Left lobe of liver (tissue), 2 donors: ENCODE results near the gene LMO7. TPM values are rescaled to one million over a fixed set of nuclear protein-coding genes. Genes with fewer than 3 reads are reported as not detected.
"Not testable (repeated sequence)": the region's sequence is repeated elsewhere in the genome, so short reads cannot be mapped to it uniquely, and the experiment has no call there.

ENCODE experiments used
- ATAC-seq: fragments of 200-7000 bp; cut with Tn5 transposase; one replicate; pipeline ENCODE4 v1.9.1; 2020; ENCODE audit warnings: mild to moderate bottlenecking, moderate library complexity
- DNase-seq: peaks from one replicate; pipeline ENCODE4 v3.0.0-alpha.2; 2020; ENCODE audit warnings: low spot score
- total RNA-seq: library from RNA; stranded (reverse); gene quantifications from one replicate; pipeline ENCODE4 v1.2.1, GENCODE V29; 2021
- donor health status: DM: no; HTN: no; CAD: no; lungs with moderate emphysema.
- donor health status: DM: no; HTN: yes; CAD: no.

LMO7 gene
- total RNA-seq, 1 donor from 2014 or later, result 52.0 TPM

GRCh38 chr13:75695908-75696307 lies 59.8 kb downstream of the LMO7 start:
- ATAC-seq, result peak; percentile 99
- DNase-seq, result peak; percentile 77

GRCh38 chr13:75699062-75699461 lies 62.9 kb downstream of the LMO7 start:
- ATAC-seq (no peak), DNase-seq (no peak)

DNA sequence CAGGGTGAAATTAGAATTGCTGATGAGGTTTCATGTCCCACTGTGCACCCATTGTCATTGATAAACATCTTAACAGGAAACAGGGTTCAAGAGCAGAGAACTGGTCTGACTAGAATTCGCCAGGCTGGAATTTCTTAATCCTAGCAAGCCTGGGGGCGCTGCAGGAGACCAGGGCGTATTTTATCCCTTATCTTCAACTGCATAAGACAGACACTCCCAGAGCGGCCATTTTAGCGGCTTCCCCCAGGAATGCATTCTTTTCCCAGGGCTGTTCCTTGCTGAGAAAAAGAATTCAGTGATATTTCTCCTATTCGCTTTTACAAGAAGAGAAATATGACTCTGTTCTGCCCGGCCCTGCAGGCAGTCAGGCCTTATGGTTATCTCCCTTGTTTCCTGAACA lies 63.6 kb downstream of the LMO7 start:
- ATAC-seq, DNase-seq: not testable (repeated sequence)

DNA sequence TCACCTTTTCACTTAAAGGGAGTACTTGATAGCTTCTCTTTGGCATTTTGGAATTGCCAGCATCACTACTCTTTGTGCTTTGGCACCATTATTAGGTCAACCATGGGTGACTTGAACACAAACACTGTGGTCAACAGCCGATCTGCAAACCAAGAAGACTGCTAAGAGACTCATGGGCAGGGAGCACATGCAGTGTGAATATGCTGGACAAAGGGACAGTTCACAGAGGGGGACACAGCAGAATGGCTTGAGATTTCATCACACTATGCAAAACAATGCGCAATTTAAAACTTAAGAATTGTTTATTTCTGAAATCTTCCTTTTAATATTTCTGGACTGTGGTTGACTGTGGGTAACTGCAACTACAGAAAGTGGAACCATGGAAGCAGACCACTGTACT lies 64.4 kb downstream of the LMO7 start:
- ATAC-seq (no peak), DNase-seq (no peak)

DNA sequence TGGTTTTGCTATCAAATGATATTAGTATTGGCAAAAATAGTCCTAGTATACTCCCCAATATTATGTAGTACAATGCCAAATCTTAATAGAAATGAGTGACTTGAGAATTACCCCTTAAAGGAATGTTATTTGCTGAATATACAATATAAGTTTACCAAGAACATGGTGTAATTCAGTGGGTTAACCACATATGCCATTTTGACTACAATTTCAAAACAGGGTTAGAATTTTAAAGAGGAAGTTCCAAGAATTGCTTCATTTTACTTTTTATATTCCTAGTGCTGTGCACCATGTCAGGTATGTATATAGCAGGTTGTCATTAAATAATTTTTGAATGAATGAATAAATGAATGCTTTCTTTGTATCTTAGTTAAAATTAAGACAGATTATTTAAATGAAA lies 66.3 kb downstream of the LMO7 start:
- DNase-seq, result no peak
- no peak for ATAC-seq

GRCh38 chr13:75703769-75704168 lies 67.6 kb downstream of the LMO7 start:
- no peak for ATAC-seq

DNA sequence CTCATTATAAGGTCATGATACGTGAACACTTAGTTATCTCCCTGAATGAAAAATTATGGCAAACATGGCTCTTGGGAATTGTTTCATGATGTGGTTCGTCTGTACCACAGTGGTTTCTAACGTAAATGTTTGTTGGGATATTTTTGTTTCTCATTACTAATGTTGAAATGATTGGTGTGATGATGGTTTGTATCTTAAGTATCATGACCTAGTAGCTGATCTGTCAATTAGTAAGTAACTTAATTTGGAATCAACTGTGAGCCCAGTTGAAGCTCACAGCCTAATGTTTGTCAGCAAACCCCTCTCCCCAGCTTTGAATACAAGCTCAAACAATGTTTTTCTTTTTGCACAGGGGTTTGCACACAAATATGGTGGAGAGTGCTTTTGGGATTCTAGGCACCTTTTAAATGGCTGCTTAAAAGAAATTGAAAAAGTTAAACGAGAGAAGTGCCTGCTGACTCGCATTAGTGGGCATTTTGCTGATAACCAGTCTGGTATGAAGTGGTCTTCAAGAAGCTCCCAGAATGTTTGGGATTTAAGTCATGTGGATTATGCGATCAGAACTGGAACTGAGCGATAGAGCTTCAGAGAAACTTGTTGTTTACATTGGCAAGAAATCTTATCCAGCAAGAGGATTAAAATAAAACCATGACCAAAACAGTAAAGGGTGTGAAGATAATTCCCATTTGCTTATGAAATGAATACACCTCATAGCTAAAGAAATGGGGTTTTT lies 68.2 kb downstream of the LMO7 start:
- ATAC-seq, result peak; percentile 61

More at GRCh38 chr13:75703769-75704168, 67.6 kb downstream of the LMO7 start:
- no peak for DNase-seq

GRCh38 chr13:75704927-75705288 lies 68.8 kb downstream of the LMO7 start:
- DNase-seq, result no peak
- peak; percentile 13 for ATAC-seq

More for the DNA sequence above, 68.2 kb downstream of the LMO7 start:
- DNase-seq, result no peak

- no peak for DNase-seq
- ATAC-seq, result no peak
Observed at GRCh38 chr13:75705395-75705794, 69.3 kb downstream of the LMO7 start.

GRCh38 chr13:75705908-75706307 lies 69.8 kb downstream of the LMO7 start:
- no peak for ATAC-seq
- no peak for DNase-seq

DNA sequence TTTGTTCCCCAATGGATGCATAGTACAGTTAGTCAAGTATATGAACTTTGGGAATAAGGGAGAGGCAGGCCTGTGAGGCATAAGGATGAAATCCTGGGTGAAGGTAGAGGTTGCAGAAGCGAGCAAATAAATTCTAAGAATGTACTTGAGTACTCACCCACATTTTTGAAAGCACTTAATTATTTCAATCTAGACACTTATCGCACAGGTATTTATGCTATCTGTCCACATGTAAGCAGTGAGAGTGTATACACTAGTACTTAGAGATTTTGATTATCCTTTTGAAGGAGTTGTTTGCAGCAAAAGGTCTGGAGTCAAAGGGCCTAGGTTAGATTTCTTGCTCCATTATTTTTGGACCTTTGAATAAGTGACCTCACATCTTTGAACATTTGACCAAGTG lies 77.7 kb downstream of the LMO7 start:
- ATAC-seq, result no peak
- no peak for DNase-seq

DNA sequence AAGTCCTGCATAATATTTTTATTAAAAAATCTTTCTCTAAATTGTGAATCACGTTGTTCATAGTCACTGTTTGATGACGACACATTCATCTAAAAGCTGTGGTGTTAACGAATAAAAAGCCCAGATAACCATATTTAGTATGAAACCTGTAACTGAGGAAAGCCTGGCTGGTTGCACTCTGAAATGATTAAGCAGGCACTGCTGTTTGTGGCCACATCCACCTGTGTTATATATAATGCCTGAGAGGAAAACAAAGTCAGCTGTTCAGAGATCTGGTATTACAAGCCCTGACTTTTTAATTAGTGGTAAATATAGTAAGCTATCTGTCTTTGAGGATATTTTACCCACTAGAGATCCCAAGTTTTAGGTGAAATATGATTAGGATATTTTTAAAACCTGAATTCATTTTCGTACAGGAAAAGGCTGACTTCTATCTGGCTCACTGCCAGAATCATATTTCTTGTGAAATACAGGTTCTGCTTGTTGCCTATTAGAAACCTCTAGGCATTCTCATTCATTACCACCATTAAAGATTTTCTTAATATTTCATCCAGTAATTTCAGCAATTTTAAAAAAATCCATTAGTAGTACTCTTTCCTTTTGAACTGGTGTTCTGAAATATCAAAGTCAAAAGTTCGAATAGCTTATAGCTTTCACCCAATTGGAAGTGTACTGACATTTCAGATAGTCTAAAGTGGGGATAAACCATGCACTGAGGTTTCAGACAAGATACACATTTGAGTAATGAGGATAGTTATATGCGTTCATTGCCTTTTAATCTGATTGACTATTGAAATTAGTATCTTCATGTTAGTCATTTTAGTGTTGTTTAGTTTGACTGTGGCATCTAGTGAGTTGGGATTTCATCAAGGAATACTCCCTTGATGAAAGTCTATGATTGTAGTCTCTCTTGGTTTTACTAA lies 79.7 kb downstream of the LMO7 start:
- DNase-seq (no peak), ATAC-seq (no peak)

DNA sequence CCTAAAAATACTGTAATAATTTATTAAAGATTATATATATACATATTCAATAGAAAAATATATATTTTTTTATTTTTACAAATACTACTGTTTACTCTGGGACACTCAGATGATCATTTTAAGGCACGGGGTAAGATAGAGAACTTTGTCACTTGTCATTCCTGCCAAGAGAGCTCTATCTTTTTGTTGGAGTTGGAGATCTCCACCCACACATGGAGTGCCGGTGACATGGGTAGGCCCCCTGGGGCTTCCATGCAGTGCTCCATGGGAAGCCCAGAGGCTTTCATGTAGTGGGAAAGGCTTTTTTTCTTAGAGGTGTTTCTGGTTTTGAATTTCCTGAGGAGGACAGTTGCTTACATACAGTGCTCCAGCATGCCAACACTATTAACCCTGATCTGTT lies 81.4 kb downstream of the LMO7 start:
- ATAC-seq, result peak; percentile 75
- DNase-seq, result no peak

DNA sequence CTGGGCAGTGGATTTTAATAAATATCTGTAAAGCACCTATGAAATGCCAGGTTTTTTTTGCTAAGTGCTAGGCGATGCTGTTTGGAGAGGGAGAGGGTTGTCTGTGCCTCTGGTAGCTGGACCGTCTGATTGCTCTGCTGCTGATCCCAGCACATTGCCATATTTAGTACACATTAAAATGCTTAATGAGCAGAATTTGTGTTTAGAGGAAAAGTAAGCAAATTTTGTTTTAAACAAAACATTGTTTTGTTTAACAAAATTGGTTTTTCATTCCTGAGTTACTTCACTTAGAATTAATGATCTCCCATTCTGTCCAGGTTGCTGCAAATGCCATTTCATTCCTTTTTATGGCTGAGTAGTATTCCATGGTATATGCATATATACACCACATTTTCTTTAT lies 85.2 kb downstream of the LMO7 start:
- ATAC-seq, result no peak
- DNase-seq, result no peak

DNA sequence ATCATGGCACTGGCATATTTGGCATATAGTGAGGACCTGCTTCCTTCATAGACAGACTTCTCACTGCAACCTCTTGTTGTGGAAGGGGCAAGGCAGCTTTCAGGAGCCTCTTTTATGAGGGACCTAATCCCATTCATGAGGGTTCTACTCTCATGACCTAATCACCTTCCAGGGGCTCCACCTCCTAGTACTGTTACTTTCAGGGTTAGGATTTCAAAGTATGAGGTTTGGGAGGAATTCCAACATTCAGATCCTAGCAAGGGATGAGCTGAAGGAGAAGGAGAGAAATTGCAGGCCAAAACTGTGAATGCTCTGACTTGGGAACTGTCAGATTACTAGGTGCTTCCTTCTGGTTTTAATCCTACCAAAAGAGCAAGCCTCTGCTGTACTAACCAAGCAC lies 87.8 kb downstream of the LMO7 start:
- DNase-seq (no peak), ATAC-seq (no peak)

GRCh38 chr13:75724752-75725517 lies 88.8 kb downstream of the LMO7 start:
- ATAC-seq, result no peak
- DNase-seq, result no peak

GRCh38 chr13:75725736-75726135 lies 89.6 kb downstream of the LMO7 start:
- no peak for DNase-seq
- ATAC-seq, result no peak

DNA sequence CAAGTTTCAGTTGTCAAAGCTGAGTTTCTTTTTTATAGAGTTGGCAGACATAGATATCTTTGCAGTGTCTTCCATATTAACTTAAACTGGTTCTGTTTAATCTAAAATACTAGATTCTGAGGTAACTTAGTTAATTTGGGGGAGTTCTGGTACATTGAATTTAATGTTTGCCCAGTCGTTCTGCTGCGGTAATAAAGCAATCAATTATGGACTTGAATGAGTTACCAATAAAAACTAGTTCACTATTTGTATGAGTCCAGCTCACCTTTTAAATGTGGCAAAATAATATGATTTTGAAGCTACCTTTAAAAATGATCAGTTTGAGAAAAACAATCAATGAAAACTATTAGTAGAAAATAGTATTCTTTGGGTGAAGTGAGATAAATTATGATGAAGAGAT lies 90.2 kb downstream of the LMO7 start:
- ATAC-seq (no peak), DNase-seq (no peak)

- DNase-seq, ATAC-seq: not testable (repeated sequence)
Observed at GRCh38 chr13:75733113-75733512, 97.0 kb downstream of the LMO7 start.

- ATAC-seq (no peak), DNase-seq (no peak)
Observed at GRCh38 chr13:75736173-75736572, 100.0 kb downstream of the LMO7 start.

- no peak for ATAC-seq
- DNase-seq, result no peak
Observed at GRCh38 chr13:75738841-75739240, 102.7 kb downstream of the LMO7 start.
